ENCODE data around the gene SMARCA1. TPM values are rescaled to one million over a fixed set of nuclear protein-coding genes. Genes with fewer than 3 reads are reported as not detected.

SMARCA1 gene
- total and polyA plus RNA-seq, 10 of the 15 experiments (the other 5 are each of a cell fraction or from before 2014, with no cell fraction given): 0.02 to 0.31 (median 0.08) TPM; not detected in 3

DNA sequence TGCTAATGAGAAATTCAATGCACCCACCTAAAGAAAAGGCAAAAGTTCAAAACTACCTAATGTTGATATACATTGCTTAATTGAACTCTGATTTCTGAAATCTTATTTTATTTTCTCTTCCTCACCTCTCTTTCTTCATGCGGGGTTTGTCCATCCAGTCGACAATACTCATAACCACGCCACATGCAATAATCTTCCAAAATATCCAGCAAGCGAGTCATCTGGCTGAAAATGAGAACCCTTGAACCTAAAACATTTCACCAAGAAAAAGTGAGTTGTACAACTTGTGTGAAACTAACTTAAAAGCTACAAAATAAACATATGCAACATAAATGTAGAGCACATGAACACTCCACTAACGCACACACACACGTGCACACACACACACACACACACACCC is 26.7 kb downstream of the SMARCA1 start (continued):
- TF ChIP-seq IRF3 (IDR thresholded peaks at IDR 0.05): no peak
- TF ChIP-seq SREBF1 (IDR thresholded peaks at IDR 0.05; ENCODE audit: low read length): no peak
- TF ChIP-seq RAD21 (IDR thresholded peaks at IDR 0.05; ENCODE audit: insufficient read depth, low read depth, low read length): no peak
- TF ChIP-seq CEBPZ (IDR thresholded peaks at IDR 0.05; ENCODE audit: low read depth, low read length): no peak
- TF ChIP-seq, protein P1, sequence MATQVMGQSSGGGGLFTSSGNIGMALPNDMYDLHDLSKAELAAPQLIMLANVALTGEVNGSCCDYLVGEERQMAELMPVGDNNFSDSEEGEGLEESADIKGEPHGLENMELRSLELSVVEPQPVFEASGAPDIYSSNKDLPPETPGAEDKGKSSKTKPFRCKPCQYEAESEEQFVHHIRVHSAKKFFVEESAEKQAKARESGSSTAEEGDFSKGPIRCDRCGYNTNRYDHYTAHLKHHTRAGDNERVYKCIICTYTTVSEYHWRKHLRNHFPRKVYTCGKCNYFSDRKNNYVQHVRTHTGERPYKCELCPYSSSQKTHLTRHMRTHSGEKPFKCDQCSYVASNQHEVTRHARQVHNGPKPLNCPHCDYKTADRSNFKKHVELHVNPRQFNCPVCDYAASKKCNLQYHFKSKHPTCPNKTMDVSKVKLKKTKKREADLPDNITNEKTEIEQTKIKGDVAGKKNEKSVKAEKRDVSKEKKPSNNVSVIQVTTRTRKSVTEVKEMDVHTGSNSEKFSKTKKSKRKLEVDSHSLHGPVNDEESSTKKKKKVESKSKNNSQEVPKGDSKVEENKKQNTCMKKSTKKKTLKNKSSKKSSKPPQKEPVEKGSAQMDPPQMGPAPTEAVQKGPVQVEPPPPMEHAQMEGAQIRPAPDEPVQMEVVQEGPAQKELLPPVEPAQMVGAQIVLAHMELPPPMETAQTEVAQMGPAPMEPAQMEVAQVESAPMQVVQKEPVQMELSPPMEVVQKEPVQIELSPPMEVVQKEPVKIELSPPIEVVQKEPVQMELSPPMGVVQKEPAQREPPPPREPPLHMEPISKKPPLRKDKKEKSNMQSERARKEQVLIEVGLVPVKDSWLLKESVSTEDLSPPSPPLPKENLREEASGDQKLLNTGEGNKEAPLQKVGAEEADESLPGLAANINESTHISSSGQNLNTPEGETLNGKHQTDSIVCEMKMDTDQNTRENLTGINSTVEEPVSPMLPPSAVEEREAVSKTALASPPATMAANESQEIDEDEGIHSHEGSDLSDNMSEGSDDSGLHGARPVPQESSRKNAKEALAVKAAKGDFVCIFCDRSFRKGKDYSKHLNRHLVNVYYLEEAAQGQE (IDR thresholded peaks at IDR 0.05; ENCODE audit: low read depth, low read length): no peak
- no peak for TF ChIP-seq MTA3 (IDR thresholded peaks at IDR 0.05; ENCODE audit: borderline replicate concordance, low read length)
- TF ChIP-seq GABPA (IDR thresholded peaks at IDR 0.05; ENCODE audit: low read depth): no peak

Measured in GM12878 (cell line).